Central memory CD8-positive, alpha-beta T cell (primary cell): ENCODE measurements around the gene ZNF710.

Experiments used
- ATAC-seq: fragments of 150-1000 bp; cut with Tn5 transposase; replicated peaks from 2 replicates; pipeline ENCODE4 v1.10.0; 2022; ENCODE audit warnings: mild to moderate bottlenecking, moderate FRiP score, moderate number of reproducible peaks; ENCODE audit not compliant: poor library complexity, severe bottlenecking; ENCODE audit errors: extremely low read depth
- DNase-seq, 2 donors: peaks; one replicate each; pipeline ENCODE4 v3.0.0; 2021; ENCODE audit warnings: low spot score in 2 of 2
- H3K27ac Mint-ChIP-seq: one replicate; pipeline ENCODE4 v1.8.0; 2022; ENCODE audit warnings: low read depth, mild to moderate bottlenecking, moderate library complexity, mixed read lengths
- H3K27me3 Mint-ChIP-seq: one replicate; pipeline ENCODE4 v1.8.0; 2022; ENCODE audit warnings: mixed read lengths
- H3K36me3 Mint-ChIP-seq: one replicate; pipeline ENCODE4 v1.8.0; 2022; ENCODE audit warnings: mild to moderate bottlenecking, moderate library complexity, mixed read lengths; ENCODE audit not compliant: insufficient read depth
- H3K4me1 Mint-ChIP-seq: one replicate; pipeline ENCODE4 v1.8.0; 2022; ENCODE audit warnings: mixed read lengths
- H3K4me3 Mint-ChIP-seq: one replicate; pipeline ENCODE4 v1.8.0; 2022; ENCODE audit warnings: mild to moderate bottlenecking, moderate library complexity, mixed read lengths
- H3K9me3 Mint-ChIP-seq: one replicate; pipeline ENCODE4 v1.8.0; 2022; ENCODE audit warnings: mixed read lengths

ZNF710 gene

GRCh38 chr15:90075420-90076289, 74.5 kb downstream of the ZNF710 start:
- Mint-ChIP-seq H3K36me3 (peaks cover 4% of the 10 kb centered on the region), H3K9me3 (no peaks in the 10 kb centered on the region), H3K4me1 (peaks cover 5% of the 10 kb centered on the region), H3K4me3 (no peak overlapping the region), H3K27me3 (no peaks in the 10 kb centered on the region), H3K27ac (no peak overlapping the region)
- DNase-seq (no peak), ATAC-seq (no peak)

GRCh38 chr15:90076716-90077115, 75.6 kb downstream of the ZNF710 start:
- ATAC-seq: no peak
- H3K27me3 Mint-ChIP-seq: no peaks in the 10 kb centered on the region
- H3K36me3 Mint-ChIP-seq: peaks cover 4% of the 10 kb centered on the region
- H3K4me3 Mint-ChIP-seq: no peak overlapping the region
- H3K9me3 Mint-ChIP-seq: no peaks in the 10 kb centered on the region
- peaks cover 5% of the 10 kb centered on the region for H3K4me1 Mint-ChIP-seq
- no peak overlapping the region for H3K27ac Mint-ChIP-seq
- DNase-seq: no peak

GRCh38 chr15:90078965-90079364, 77.8 kb downstream of the ZNF710 start:
- ATAC-seq (no peak), DNase-seq (no peak)
- Mint-ChIP-seq H3K4me1 (peaks cover 5% of the 10 kb centered on the region), H3K27ac (peak overlapping the region; percentile 19), H3K9me3 (no peaks in the 10 kb centered on the region), H3K4me3 (no peak overlapping the region), H3K27me3 (no peaks in the 10 kb centered on the region), H3K36me3 (peaks cover 18% of the 10 kb centered on the region)

GRCh38 chr15:90079619-90080457, 78.7 kb downstream of the ZNF710 start:
- Mint-ChIP-seq H3K27me3 (no peaks in the 10 kb centered on the region), H3K9me3 (no peaks in the 10 kb centered on the region), H3K27ac (no peak overlapping the region), H3K4me3 (no peak overlapping the region), H3K4me1 (peaks cover 5% of the 10 kb centered on the region), H3K36me3 (peaks cover 21% of the 10 kb centered on the region)
- no peak for ATAC-seq
- no peak for DNase-seq

GRCh38 chr15:90080458-90080755, 79.3 kb downstream of the ZNF710 start:
- Mint-ChIP-seq H3K27me3 (no peaks in the 10 kb centered on the region), H3K9me3 (no peaks in the 10 kb centered on the region), H3K27ac (no peak overlapping the region), H3K4me1 (peaks cover 5% of the 10 kb centered on the region), H3K4me3 (no peak overlapping the region), H3K36me3 (peaks cover 21% of the 10 kb centered on the region)
- ATAC-seq (no peak), DNase-seq (no peak)

- H3K4me3 Mint-ChIP-seq: no peak overlapping the region
- peak overlapping the region; percentile 76 for H3K27ac Mint-ChIP-seq
- no peaks in the 10 kb centered on the region for H3K9me3 Mint-ChIP-seq
- peaks cover 25% of the 10 kb centered on the region for H3K36me3 Mint-ChIP-seq
- ATAC-seq: no peak
- DNase-seq: no peak
- no peaks in the 10 kb centered on the region for H3K27me3 Mint-ChIP-seq
- peaks cover 5% of the 10 kb centered on the region for H3K4me1 Mint-ChIP-seq
Measured at GRCh38 chr15:90080818-90081393, 79.8 kb downstream of the ZNF710 start.

- Mint-ChIP-seq H3K27ac (no peak overlapping the region), H3K36me3 (peaks cover 36% of the 10 kb centered on the region), H3K27me3 (no peaks in the 10 kb centered on the region), H3K9me3 (no peaks in the 10 kb centered on the region), H3K4me1 (peaks cover 14% of the 10 kb centered on the region), H3K4me3 (no peak overlapping the region)
- ATAC-seq (no peak), DNase-seq (no peak)
Measured at GRCh38 chr15:90082140-90082715, 81.1 kb downstream of the ZNF710 start.

- peaks cover 14% of the 10 kb centered on the region for H3K4me1 Mint-ChIP-seq
- H3K4me3 Mint-ChIP-seq: no peak overlapping the region
- ATAC-seq: no peak
- no peak for DNase-seq
- H3K36me3 Mint-ChIP-seq: peaks cover 44% of the 10 kb centered on the region
- H3K27me3 Mint-ChIP-seq: no peaks in the 10 kb centered on the region
- H3K27ac Mint-ChIP-seq: no peak overlapping the region
- H3K9me3 Mint-ChIP-seq: no peaks in the 10 kb centered on the region
Measured at GRCh38 chr15:90083419-90083818, 82.3 kb downstream of the ZNF710 start.

GRCh38 chr15:90083954-90084607, 83.0 kb downstream of the ZNF710 start:
- Mint-ChIP-seq H3K4me1 (peaks cover 14% of the 10 kb centered on the region), H3K27me3 (no peaks in the 10 kb centered on the region), H3K36me3 (peaks cover 46% of the 10 kb centered on the region), H3K27ac (peak overlapping the region; percentile 19), H3K9me3 (no peaks in the 10 kb centered on the region), H3K4me3 (no peak overlapping the region)
- no peak for ATAC-seq
- DNase-seq: no peak

GRCh38 chr15:90084876-90085423, 83.8 kb downstream of the ZNF710 start:
- Mint-ChIP-seq H3K36me3 (peaks cover 50% of the 10 kb centered on the region), H3K27ac (no peak overlapping the region), H3K4me3 (no peak overlapping the region), H3K4me1 (peaks cover 14% of the 10 kb centered on the region), H3K9me3 (no peaks in the 10 kb centered on the region), H3K27me3 (no peaks in the 10 kb centered on the region)
- ATAC-seq (no peak), DNase-seq (no peak)

- no peak overlapping the region for H3K4me3 Mint-ChIP-seq
- ATAC-seq (no peak), DNase-seq (no peak)
- H3K4me1 Mint-ChIP-seq: peaks cover 11% of the 10 kb centered on the region
- peaks cover 52% of the 10 kb centered on the region for H3K36me3 Mint-ChIP-seq
- H3K27ac Mint-ChIP-seq: peak overlapping the region; percentile 72
- no peaks in the 10 kb centered on the region for H3K9me3 Mint-ChIP-seq
- no peaks in the 10 kb centered on the region for H3K27me3 Mint-ChIP-seq
Measured at GRCh38 chr15:90085565-90085964, 84.4 kb downstream of the ZNF710 start.

GRCh38 chr15:90086868-90087268, 85.7 kb downstream of the ZNF710 start:
- Mint-ChIP-seq H3K27me3 (no peaks in the 10 kb centered on the region), H3K9me3 (no peaks in the 10 kb centered on the region), H3K36me3 (peaks cover 50% of the 10 kb centered on the region), H3K4me3 (no peak overlapping the region), H3K4me1 (peaks cover 17% of the 10 kb centered on the region), H3K27ac (peak overlapping the region; percentile 72)
- no peak for ATAC-seq
- no peak for DNase-seq
